B cell (primary cell): ENCODE results near the gene CAPS.

Source experiments
- EZH2 ChIP-seq: IDR thresholded peaks from 2 replicates; pipeline ENCODE4 v1.6.1; 2012; ENCODE audit warnings: borderline replicate concordance, low read depth, mild to moderate bottlenecking, moderate library complexity, low read length; ENCODE audit not compliant: insufficient read depth, poor library complexity, severe bottlenecking
- TF ChIP-seq, protein P1 (sequence below): fragments of 200-600 bp; IDR thresholded peaks from one replicate; pipeline ENCODE4 v1.8.0; 2022; ENCODE audit warnings: antibody characterized with exemption, mild to moderate bottlenecking

DNA sequence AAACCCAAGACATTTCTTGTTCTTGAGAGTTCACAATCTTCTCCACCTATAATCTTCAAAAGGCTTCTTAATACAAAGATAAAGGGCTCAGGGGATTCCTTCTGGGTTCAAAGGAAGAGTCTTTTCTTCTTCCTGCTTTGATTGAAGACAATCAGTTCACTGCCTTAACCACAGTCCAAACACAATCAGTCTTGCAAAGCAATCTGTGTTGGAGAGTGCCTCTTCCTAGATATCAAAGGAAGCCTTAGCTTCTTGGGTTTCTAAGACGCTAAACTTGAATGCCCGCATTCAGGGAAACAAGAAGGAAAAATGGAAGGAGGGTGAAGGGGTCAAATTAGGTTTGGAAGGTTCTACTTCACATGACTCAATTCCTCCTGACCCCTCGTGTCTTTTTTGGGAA lies 36.7 kb downstream of the CAPS start:
- TF ChIP-seq, protein P1, sequence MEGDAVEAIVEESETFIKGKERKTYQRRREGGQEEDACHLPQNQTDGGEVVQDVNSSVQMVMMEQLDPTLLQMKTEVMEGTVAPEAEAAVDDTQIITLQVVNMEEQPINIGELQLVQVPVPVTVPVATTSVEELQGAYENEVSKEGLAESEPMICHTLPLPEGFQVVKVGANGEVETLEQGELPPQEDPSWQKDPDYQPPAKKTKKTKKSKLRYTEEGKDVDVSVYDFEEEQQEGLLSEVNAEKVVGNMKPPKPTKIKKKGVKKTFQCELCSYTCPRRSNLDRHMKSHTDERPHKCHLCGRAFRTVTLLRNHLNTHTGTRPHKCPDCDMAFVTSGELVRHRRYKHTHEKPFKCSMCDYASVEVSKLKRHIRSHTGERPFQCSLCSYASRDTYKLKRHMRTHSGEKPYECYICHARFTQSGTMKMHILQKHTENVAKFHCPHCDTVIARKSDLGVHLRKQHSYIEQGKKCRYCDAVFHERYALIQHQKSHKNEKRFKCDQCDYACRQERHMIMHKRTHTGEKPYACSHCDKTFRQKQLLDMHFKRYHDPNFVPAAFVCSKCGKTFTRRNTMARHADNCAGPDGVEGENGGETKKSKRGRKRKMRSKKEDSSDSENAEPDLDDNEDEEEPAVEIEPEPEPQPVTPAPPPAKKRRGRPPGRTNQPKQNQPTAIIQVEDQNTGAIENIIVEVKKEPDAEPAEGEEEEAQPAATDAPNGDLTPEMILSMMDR = no peak
- no peak for TF ChIP-seq EZH2
